ENCODE data around the gene VDAC2.
"Not testable (repeated sequence)": the region's sequence is repeated elsewhere in the genome, so short reads cannot be mapped to it uniquely, and the experiment has no call there.

Gene VDAC2

DNA sequence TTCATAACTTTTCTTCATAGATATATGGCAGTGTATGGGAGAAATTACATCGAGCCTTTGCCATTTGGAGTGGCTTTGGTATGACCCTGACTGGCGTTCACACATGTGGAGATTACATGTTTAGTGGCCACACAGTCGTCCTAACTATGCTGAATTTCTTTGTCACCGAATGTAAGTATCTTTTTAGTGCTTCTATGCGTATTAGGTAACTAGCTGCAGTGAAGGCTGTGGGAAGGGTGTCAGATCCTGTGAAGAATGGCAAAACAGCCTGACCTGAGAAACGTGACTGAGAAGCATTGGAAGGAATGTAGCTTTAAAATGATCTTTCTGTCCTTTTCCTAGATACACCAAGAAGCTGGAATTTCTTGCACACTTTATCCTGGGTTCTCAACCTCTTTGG lies 34.5 kb upstream of the VDAC2 start:
- TF ChIP-seq, protein P1, sequence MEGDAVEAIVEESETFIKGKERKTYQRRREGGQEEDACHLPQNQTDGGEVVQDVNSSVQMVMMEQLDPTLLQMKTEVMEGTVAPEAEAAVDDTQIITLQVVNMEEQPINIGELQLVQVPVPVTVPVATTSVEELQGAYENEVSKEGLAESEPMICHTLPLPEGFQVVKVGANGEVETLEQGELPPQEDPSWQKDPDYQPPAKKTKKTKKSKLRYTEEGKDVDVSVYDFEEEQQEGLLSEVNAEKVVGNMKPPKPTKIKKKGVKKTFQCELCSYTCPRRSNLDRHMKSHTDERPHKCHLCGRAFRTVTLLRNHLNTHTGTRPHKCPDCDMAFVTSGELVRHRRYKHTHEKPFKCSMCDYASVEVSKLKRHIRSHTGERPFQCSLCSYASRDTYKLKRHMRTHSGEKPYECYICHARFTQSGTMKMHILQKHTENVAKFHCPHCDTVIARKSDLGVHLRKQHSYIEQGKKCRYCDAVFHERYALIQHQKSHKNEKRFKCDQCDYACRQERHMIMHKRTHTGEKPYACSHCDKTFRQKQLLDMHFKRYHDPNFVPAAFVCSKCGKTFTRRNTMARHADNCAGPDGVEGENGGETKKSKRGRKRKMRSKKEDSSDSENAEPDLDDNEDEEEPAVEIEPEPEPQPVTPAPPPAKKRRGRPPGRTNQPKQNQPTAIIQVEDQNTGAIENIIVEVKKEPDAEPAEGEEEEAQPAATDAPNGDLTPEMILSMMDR (IDR thresholded peaks at IDR 0.05; ENCODE audit: low read depth, low read length, missing control alignments), result no peak
- no peak for DNase-seq (ENCODE audit: low read depth)
- no peak overlapping the region for H3K4me3 ChIP-seq (ENCODE audit: low read depth, low read length)

DNA sequence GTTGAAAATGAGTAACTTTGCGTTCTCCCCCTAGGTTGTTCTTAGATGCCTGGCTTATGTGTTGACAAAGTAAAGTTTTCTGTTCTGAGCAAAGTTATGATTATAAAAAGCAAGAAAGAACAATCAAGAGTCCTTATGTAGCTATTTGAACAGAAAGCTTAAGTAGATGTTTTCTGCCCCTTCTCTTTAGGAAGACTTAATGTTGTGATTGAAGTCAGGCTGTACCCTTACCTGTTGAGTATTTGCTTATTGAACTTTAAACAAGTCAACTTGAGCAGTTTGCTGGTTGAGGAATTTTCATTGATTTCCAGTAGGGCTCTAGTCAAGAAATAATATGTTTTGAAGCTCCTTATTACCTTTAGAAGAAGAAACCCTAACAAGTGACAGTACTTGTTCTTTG lies 33.9 kb upstream of the VDAC2 start:
- H3K4me3 ChIP-seq (ENCODE audit: low read depth, low read length), result no peak overlapping the region
- no peak for DNase-seq (ENCODE audit: low read depth)
- TF ChIP-seq, protein P1 (IDR thresholded peaks at IDR 0.05; ENCODE audit: low read depth, low read length, missing control alignments), result no peak

DNA sequence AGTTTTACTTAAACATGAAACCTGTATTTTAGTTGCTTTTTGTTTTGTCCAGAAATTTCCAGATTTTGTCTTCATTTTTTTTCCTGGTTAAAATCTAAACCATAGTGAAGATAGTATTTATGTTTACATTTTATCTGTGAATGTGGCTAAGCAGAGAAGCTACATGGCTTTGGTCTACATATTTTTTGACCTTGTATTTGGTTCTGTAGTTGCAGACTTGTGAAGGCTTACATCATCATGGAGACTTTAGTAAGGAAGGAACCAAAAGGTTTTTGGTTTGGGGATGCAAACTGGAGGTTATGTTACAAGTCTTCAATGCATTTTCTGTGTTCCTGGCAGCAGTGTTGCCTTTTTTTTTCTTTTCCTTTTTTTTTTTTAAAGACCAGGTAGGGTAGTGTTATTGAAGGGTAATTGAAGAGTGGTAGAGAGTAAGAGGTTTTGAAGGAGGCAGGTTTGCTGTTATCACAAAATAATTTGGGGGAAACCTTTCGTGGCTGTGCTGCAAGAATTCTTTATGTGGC lies 30.9 kb upstream of the VDAC2 start:
- TF ChIP-seq, protein P1 (IDR thresholded peaks at IDR 0.05; ENCODE audit: low read depth, low read length, missing control alignments), result no peak
- DNase-seq (ENCODE audit: low read depth), result no peak
- H3K4me3 ChIP-seq (ENCODE audit: low read depth, low read length), result no peak overlapping the region

DNA sequence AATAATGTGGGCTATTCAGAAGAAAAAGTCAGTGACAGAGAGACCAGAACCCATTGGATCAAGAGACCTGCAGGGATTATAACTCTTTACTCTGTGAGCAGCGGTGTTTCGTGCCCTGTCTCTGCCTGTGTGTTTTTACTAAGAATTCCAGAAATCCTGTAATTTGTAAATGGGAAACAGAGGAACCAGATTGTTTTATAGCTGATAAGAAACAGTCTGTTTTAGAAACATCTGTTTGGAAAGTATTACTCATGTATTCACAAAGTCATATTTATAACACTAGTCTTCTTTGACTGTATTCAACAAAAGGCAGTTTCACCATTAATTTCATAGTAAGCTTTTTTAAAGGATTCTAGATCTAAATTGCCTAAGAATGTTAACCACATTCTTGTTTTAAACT lies 30.0 kb upstream of the VDAC2 start:
- TF ChIP-seq, protein P1 (IDR thresholded peaks at IDR 0.05; ENCODE audit: low read depth, low read length, missing control alignments), result no peak

DNA sequence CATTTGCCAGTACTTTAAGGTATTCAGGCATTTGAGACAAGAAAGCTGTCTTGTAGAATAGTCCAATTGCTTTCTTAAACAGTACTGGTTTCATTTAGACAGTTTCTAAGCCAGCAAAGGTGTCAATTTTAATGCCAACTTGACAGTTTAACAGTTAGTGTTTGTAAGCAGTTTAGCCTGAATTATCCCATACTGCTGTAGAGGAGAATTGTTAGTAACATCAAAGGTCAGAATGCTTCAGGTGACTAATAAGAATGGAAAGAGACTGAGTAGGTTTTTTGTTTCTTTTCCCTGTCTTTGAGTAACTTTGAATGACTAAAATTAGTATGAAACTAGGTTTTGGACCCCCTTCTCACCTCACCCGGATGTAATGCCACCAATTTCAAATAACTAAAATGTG lies 29.5 kb upstream of the VDAC2 start:
- no peak for DNase-seq (ENCODE audit: low read depth)
- no peak overlapping the region for H3K4me3 ChIP-seq (ENCODE audit: low read depth, low read length)

More for the DNA sequence above, 30.0 kb upstream of the VDAC2 start:
- DNase-seq (ENCODE audit: low read depth), result no peak
- no peak overlapping the region for H3K4me3 ChIP-seq (ENCODE audit: low read depth, low read length)

DNA sequence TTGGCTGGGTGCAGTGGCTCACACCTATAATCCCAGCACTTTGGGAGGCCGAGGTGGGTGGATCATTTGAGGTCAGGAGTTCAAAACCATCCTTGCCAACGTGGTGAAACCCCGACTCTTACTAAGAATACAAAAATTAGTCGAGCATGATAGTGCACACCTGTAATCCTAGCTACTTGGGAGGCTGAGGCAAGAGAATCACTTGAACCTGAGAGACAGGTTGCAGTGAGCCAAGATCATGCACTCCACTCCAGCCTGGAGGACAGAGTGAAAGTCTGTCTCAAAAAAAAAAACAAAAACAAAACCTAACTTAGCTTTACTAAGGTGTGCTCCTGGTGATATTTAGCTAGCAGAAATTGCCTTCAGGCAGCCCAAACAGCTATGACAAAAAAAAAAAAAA lies 24.3 kb upstream of the VDAC2 start:
- TF ChIP-seq, protein P1 (IDR thresholded peaks at IDR 0.05; ENCODE audit: low read depth, low read length, missing control alignments), result no peak
- no peak overlapping the region for H3K4me3 ChIP-seq (ENCODE audit: low read depth, low read length)
- no peak for DNase-seq (ENCODE audit: low read depth)

More for the DNA sequence above, 29.5 kb upstream of the VDAC2 start:
- TF ChIP-seq, protein P1 (IDR thresholded peaks at IDR 0.05; ENCODE audit: low read depth, low read length, missing control alignments), result no peak

DNA sequence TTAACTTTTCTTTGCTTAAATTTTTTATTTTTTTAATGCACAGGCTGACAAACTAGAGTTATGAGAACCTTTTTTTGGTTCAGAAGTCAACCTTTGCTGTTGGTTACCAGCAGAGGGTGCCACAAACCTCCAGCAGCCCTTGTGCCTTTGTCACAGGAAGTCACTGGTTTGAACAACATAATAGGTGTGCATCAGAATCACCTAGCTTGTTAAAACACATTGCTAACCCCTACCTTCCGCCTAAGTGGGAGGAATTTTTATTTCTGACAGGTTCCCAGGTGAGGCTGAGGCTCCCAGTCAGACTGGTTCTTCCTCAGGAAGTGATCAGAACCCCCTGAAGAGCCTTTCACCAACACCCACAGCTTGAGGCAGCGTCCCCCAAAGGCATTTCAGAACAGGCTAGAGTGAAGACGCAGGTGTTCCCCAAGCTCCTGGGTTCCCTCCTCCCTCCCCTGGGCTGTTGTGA lies 22.6 kb upstream of the VDAC2 start:
- TF ChIP-seq, protein P1 (IDR thresholded peaks at IDR 0.05; ENCODE audit: low read depth, low read length, missing control alignments), result peak; percentile 77
- H3K4me3 ChIP-seq (ENCODE audit: low read depth, low read length), result no peak overlapping the region
- DNase-seq (ENCODE audit: low read depth), result peak; percentile 43

DNA sequence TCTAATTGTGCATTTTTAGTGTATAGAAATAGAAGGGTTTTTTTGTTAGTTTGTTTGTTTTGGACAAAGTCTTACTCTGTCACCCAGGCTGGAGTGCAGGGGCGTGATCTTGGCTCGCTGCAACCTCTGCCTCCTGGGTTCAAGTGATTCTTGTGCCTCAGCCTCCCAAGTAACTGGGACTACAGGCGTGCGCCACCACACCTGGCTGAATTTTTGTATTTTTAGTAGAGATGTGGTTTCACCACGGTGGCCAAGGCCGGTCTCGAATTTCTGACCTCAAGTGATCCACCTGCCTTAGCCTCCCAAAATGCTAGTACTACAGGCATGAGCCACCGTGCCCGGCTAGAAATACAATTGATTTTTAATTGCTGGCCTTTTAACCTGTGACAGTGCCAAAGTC lies 22.1 kb upstream of the VDAC2 start:
- not testable (repeated sequence) for DNase-seq (ENCODE audit: low read depth); H3K4me3 ChIP-seq (ENCODE audit: low read depth, low read length)
